NCI-H345 (cell line): ENCODE results near the gene GPHN.
A peak's percentile ranks its signal among the peaks of the same experiment; 100 is the strongest.
"Not testable (repeated sequence)": the region's sequence is repeated elsewhere in the genome, so short reads cannot be mapped to it uniquely, and the experiment has no call there.

Experiments used
- DNase-seq: peaks from one replicate; lab custom pipeline; 2025; lab: John Stamatoyannopoulos, UW

The GPHN gene

DNA sequence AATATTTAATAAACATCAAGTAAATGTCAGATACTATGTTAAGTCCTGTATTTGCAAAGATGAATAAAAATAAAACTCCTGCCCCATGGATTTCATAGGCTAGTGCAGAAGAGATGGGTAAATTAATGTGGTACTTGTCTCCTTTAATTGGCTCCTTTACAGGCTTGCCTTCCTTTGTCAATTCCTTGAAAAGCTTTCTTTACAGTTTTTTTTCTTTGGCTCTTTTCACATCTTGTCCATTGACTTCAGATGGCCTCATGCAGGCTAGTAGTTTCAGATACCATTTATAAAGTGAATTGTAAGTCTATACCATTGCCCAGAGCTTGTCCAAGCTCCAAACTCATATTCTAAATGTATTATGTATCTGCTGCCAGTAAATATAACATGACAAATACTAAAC lies 552.6 kb downstream of the GPHN start:
- no peak for DNase-seq

DNA sequence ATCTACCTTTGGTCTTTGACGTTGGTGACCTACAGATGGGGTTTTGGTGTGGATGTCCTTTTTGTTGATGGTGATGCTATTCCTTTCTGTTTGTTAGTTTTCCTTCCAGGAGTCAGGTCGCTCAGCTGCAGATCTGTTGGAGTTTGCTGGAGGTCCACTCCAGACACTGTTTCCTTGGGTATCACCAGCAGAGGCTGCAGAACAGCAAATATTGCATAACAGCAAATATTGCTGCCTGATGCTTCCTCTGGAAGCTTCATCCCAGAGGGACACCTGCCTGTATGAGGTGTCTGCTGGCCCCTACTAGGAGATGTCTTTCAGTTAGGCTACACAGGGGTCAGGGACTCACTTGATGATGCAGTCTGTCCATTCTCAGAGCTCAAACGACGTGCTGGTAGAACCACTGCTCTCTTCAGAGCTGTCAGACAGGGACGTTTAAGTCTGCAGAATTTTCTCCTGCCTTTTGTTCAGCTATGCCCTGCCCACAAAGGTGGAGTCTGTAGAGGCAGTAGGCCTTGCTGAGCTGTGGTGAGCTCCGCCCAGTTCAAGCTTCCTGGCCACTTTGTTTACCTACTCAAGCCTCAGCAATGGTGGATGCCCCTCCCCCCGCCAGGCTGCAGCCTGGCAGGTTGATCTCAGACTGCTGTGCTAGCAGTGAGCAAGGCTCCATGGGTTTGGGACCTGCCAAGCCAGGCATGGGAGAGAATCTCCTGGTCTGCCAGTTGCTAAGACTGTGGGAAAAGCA lies 559.3 kb downstream of the GPHN start:
- not testable (repeated sequence) for DNase-seq

GRCh38 chr14:67068251-67068650 lies 560.3 kb downstream of the GPHN start:
- DNase-seq = no peak

GRCh38 chr14:67071506-67071905 lies 563.6 kb downstream of the GPHN start:
- no peak for DNase-seq

DNA sequence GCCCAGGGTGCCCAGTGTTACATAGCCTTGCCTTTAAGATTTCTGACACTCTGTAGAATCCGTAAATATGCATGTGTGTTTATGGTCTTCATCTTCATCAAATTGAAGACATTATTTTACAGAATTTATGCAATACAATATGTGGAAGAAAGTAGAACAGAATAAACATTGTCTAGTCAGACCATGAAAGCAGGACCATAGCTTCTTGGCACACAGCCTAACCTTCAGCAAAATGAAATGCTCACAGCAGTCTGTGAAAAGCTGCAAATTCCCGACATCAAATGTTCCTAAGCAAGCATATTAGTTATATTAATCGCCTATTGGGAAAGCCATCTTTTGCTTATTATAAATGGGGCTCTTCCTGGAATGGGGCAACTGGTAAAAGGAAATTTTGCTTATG lies 570.0 kb downstream of the GPHN start:
- no peak for DNase-seq

GRCh38 chr14:67079846-67080245 lies 571.9 kb downstream of the GPHN start:
- DNase-seq = no peak

DNA sequence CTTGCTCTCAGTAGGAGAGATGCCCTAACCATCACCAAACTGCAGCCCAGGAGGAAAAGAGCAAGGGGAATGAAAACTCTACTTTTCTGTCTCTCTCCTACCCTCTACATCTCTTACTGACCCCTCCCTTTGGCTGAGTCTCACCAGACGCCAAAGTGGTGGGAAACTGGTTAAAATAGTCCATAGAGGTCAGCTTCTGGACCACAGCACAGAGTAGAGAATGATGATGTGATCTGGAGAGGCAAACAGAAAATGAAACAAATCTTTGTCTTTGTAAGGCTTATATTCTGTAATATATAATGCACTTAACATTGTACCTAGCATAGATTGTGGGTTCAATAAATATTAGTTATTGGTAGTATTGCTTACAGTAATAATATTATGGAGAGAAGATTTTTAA lies 600.3 kb downstream of the GPHN start:
- no peak for DNase-seq

GRCh38 chr14:67111022-67111421 lies 603.1 kb downstream of the GPHN start:
- no peak for DNase-seq

GRCh38 chr14:67112344-67112743 lies 604.4 kb downstream of the GPHN start:
- no peak for DNase-seq

DNA sequence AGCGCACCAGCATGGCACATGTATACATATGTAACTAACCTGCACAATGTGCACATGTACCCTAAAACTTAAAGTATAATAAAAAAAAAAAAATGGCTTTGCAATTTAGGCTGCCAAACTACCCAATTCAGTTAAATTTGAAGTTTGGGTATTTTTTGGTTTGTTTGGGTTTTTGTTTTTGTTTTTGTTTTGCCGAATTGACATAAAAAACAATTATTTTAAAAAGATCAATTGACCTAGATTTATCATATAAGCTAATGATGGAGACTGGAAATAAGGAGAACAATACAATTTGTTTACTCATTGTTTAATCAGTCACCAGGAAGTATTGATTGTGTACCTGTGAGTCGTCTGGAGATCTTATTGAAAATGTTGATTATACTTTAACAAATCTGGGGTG lies 619.2 kb downstream of the GPHN start:
- no peak for DNase-seq

DNA sequence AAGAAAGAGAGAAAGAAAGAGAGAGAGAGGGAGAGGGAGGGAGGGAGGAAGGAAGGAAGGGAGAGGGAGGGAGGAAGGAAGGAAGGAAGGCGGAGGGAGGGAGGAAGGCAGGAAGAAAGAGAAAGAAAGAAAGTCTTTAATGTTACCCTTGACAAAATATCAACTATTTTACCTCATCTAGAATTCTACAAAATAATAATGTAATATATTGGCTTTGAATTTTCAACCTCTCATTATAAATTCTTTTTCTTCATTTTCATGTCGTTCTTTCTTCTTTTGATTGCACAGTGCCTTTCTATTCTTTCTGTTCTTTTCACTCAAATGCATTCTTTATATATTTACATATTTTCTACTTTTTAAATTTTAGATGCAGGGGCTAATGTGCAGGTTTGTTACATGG lies 621.8 kb downstream of the GPHN start:
- DNase-seq = no peak

DNA sequence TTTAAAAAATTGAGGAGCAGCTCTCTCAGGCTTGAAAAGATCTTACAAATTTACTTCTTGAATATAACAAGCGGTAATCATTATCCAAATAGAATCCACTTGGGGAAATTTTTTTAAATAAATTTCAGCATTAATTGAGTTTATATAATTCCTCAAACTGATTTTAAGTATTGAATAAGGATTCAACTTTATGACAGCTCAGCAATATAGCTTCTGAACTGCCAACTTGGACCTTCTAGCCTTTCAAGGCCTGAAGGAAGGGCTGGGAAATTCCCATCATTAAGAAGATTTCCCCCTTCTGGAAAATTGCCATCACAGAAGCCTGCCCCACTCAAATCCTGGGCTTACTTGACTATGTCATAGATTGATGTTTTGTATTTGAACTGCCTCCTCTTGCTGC lies 623.7 kb downstream of the GPHN start:
- no peak for DNase-seq

DNA sequence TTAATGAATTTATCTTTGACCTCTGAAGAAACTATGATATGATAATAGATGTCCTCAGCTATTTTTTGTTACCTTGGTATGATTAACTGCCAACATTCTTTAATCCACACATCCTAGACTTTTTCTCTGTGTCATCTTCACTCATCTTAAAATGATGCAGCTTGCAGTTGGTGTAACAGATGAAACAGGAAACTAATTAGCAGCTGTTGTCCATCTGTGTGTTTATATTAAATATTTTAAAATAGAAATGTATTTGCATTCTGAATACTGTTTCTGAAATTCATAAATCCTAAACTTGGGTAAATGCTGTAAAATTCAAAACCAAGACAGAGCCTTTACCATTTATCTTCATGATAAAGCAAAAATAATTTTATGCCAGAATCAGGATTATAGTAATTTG lies 625.2 kb downstream of the GPHN start:
- no peak for DNase-seq

DNA sequence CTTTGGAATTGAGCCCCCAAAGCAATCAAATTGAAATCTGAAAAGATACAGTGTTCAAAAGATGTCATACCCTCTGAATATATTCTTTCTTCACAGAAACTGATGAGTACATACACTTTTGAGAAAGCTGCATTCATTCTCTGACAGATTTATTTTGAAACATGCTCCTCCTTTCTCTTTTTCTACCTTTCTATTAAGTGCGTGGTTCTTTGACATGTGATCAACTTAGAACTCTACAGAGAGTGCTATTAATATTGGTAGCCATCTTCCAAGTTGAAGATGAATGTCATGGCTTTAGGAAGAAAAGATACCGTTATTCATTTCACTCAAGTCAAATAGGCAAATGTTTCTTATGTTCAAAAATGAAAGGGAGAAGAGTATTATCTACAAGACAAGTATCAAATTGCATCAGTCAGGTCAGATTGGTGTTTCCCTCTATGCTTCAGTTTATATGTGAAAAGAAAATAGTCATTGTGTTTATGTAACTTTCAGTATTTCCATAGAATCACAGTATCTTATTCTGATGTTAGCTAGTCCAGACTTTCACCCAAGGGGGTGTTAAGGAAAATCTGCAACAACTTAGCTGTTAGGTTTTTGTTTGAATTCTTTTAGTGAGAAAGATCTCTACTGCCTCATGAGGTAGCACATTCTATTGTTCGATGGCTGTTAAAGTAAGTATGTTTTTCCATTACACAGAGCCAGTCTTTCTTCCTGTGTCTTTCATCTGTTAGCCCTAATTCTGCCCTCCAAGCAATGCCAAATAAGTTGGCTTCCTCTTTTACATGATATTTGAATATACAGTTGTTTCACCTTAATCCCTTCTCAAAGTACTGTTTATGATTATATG lies 625.9 kb downstream of the GPHN start:
- DNase-seq = no peak

GRCh38 chr14:67137744-67138371 lies 629.9 kb downstream of the GPHN start:
- no peak for DNase-seq

DNA sequence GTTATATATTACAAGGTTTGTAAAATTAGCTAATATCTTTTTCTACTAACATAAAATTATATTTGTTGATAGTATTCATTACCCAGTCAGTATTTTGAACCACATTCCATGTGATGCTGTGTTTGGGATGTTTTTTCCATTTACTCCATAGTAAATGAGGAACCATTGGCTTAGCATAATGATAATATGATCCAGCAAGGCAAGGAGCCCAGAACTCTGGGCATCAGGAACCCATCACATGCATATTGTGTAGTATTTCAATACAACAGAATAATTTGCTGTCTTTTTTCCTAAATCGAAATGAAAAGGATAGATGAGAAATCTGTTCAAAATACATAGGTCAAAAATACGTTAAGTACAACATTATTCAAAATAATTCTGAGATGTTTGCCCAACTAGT lies 632.6 kb downstream of the GPHN start:
- no peak for DNase-seq

DNA sequence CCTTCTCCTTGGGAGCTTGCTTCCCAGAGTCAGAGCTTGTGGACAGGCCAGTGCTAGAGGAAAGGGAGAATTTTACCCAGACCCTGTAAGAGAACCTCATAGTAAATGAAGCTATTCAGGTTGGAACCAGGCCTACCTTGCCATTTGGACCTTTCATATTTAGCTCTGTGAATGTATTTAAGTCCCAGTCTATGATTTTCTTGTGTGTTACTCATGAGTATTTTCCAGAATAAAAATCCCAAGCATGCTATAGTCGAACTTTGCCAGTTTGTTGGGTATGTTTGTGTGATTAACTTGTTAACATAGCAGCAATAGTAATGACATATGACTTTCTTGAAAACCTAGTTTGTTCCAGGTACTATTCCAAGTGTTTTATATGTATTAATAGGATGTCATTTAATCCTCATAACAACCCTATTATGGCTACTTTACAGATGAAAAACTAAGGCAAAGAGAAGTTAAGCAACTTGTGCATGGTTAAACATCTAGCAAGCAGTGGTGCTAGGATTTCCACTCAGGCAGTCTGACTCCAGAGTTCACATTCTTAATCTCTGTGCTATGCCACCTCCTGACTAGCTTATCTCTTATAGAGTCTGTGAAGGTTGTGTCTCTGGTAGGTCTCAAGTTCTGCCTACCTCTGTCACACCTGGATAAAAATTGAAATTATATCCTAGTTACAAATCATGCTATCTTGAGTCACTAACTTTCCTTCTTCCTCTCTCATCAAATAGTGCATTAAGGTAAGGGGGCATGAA lies 633.4 kb downstream of the GPHN start:
- DNase-seq = no peak

DNA sequence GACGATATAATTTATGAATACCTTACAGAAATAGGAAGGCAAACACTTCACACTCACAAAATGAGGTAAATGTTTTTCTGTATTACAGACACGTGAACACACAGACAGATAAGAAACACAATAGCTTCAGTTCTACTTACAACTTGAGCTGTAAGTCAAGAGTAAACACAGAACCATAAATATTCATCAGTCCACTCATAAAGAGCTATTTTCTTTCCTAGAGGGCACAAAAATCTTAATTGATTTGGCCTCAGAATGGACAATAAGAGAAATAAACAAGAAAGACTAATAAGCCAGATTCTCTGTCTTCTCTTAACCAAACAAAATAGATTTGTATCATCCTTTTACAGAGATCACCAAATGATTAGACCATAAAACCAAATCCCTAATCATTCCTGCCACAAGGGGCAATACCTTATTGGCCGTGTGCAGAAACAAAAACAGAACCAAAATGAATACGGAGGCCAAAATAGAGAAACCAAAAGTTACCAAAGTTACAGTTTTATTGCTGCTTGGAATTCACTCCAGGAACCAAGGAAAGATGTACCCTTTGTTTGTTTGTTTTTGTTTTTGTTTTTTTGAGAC lies 643.2 kb downstream of the GPHN start:
- DNase-seq = no peak

DNA sequence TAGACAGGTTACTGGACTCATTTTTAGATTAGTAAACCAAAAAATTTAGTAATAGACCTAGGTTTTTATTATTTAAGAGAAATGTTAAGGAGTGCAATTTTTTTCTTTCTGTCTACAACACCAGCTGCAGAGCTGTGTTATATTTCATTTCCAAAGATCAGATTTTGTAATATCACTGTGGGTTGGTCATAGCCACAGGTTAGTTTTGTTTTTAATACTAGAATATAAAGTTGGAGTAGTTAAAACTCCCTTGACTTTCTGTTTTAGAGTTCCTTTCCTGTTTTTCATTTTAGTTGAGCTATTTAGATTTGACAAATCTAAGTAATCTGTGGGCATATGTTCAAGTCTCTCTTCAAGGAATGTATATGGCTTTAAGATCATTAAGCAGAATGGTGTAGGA lies 650.6 kb downstream of the GPHN start:
- no peak for DNase-seq

DNA sequence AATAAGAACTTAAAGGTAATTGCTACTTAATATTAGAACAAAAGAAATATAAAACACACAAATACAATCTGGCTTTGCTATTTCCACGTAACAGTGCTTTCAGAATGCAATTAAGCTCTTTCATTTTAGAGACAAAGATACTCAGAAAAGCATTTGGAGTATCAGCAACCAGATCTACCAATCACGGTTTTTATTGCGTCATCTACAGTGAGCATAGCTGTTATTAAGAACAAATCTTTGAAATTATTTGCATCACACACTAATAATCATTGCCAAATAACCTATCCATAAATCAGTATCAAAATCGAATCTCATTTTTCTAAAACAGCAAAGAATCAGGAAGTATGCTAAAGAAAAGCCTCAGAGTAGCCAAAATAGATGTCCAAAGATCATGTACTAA lies 654.4 kb downstream of the GPHN start:
- no peak for DNase-seq

DNA sequence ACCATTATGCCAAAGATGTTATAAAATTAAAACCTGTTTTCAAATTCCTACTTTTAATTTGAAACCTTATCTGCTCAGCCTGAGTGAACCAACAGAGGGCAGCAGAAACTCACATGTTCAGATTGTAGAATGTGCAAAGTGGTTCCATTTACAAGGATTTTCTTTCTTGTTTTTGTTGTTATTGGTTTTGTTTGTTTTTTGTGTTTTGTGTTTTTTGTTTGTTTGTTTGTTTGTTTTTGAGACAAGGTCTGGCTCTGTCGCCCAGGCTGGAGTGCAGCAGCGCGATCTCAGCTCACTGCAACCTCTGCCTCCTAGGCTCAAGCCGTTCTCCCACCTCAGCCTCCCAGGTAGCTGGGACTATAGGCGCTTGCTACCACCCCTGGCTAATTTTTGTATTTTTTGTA lies 658.5 kb downstream of the GPHN start:
- peak; percentile 8 for DNase-seq
